DOHH2 (cell line): Measurements from ENCODE around the gene GALNT3.

Source experiments
- H3F3A ChIP-seq: fragments of 200-600 bp; sonication (generic), shearing (Covaris generic); 2 replicates; pipeline ENCODE4 v1.6.0; 2016; ENCODE audit warnings: antibody characterized with exemption, mild to moderate bottlenecking; ENCODE audit not compliant: control insufficient read depth, insufficient read depth
- H3K27ac ChIP-seq: fragments of 200-600 bp; sonication (generic); 2 replicates; pipeline ENCODE4 v1.5.1; 2014; ENCODE audit warnings: low read depth, mild to moderate bottlenecking, low read length, moderate library complexity
- H3K27me3 ChIP-seq: fragments of 200-600 bp; sonication (generic); 2 replicates; pipeline ENCODE4 v1.6.1; 2014; ENCODE audit warnings: mild to moderate bottlenecking, low read length, mixed read lengths; ENCODE audit not compliant: control insufficient read depth
- H3K36me3 ChIP-seq: fragments of 200-600 bp; sonication (generic); 2 replicates; pipeline ENCODE4 v1.6.1; 2014; ENCODE audit warnings: mild to moderate bottlenecking, low read length, moderate library complexity, mixed read lengths; ENCODE audit not compliant: control insufficient read depth
- H3K4me1 ChIP-seq: fragments of 200-600 bp; sonication (generic); 2 replicates; pipeline ENCODE4 v1.6.1; 2014; ENCODE audit warnings: mild to moderate bottlenecking, low read length, mixed read lengths; ENCODE audit not compliant: control insufficient read depth
- H3K4me2 ChIP-seq: fragments of 200-600 bp; sonication (generic); 2 replicates; pipeline ENCODE4 v1.6.0; 2014; ENCODE audit warnings: mild to moderate bottlenecking, low read length, moderate library complexity
- H3K4me3 ChIP-seq: fragments of 200-600 bp; sonication (generic); 2 replicates; pipeline ENCODE4 v1.5.1; 2014; ENCODE audit warnings: mild to moderate bottlenecking, low read length, mixed read lengths
- H3K79me2 ChIP-seq: fragments of 200-600 bp; sonication (generic); 2 replicates; pipeline ENCODE4 v1.6.1; 2014; ENCODE audit warnings: mild to moderate bottlenecking, low read length, mixed read lengths; ENCODE audit not compliant: control insufficient read depth
- H3K9me2 ChIP-seq: fragments of 200-600 bp; sonication (generic); replicated peaks from 2 replicates; pipeline ENCODE4 v1.6.1; 2014; ENCODE audit warnings: mild to moderate bottlenecking, low read length, mixed read lengths; ENCODE audit not compliant: control insufficient read depth
- H3K9me3 ChIP-seq: fragments of 200-600 bp; sonication (generic); 2 replicates; pipeline ENCODE4 v1.6.1; 2014; ENCODE audit warnings: antibody characterized with exemption, low read length, mixed read lengths; ENCODE audit not compliant: control insufficient read depth, insufficient read depth
- H4K20me1 ChIP-seq: fragments of 200-600 bp; sonication (generic); 2 replicates; pipeline ENCODE4 v1.6.0; 2014; ENCODE audit warnings: low read depth, mild to moderate bottlenecking, antibody characterized with exemption, low read length, moderate library complexity; ENCODE audit not compliant: control insufficient read depth, insufficient read depth
- CTCF ChIP-seq: fragments of 200-600 bp; sonication (generic); IDR thresholded peaks from one replicate; pipeline ENCODE4 v1.5.1; 2014; ENCODE audit warnings: antibody characterized with exemption, mild to moderate bottlenecking, low read depth, low read length; ENCODE audit not compliant: poor library complexity, severe bottlenecking
- EZH2phosphoT487 ChIP-seq: fragments of 200-600 bp; sonication (generic); IDR thresholded peaks from 2 replicates; pipeline ENCODE4 v1.6.1; 2017; ENCODE audit warnings: borderline replicate concordance, mild to moderate bottlenecking, antibody characterized with exemption, low read length, moderate library complexity, mixed read lengths

The GALNT3 gene

GRCh38 chr2:165697748-165698443 lies 96.2 kb downstream of the GALNT3 start:
- no peaks in the 10 kb centered on the region for H3K79me2 ChIP-seq
- no peak overlapping the region for H3K27ac ChIP-seq
- peaks cover 35% of the 10 kb centered on the region for H3K4me1 ChIP-seq
- no peaks in the 10 kb centered on the region for H4K20me1 ChIP-seq
- H3K36me3 ChIP-seq, result no peaks in the 10 kb centered on the region
- no peaks in the 10 kb centered on the region for H3F3A ChIP-seq
- no peak overlapping the region for H3K4me3 ChIP-seq
- H3K4me2 ChIP-seq, result peak overlapping the region; percentile 45
- H3K9me3 ChIP-seq, result no peaks in the 10 kb centered on the region
- H3K27me3 ChIP-seq, result no peaks in the 10 kb centered on the region
- H3K9me2 ChIP-seq, result no peaks in the 10 kb centered on the region
- TF ChIP-seq CTCF (no peak), EZH2phosphoT487 (no peak)
